DND-41 (cell line): Measurements from ENCODE around the gene DDO.

Source experiments
- CTCF ChIP-seq: IDR thresholded peaks from 2 replicates; pipeline ENCODE4 v1.5.1; 2012; ENCODE audit warnings: borderline replicate concordance, low read length, moderate library complexity, mild to moderate bottlenecking; ENCODE audit not compliant: poor library complexity, severe bottlenecking; ENCODE audit errors: extremely low read depth
- EZH2 ChIP-seq: IDR thresholded peaks from 3 replicates; pipeline ENCODE4 v1.6.1; 2012; ENCODE audit warnings: borderline replicate concordance, low read depth, mild to moderate bottlenecking, moderate library complexity, low read length, inconsistent platforms; ENCODE audit not compliant: severe bottlenecking

GRCh38 chr6:110348961-110349690 is 66.2 kb downstream of the DDO start:
- no peak for TF ChIP-seq CTCF
- TF ChIP-seq EZH2 = no peak
